WI38 (cell line): ENCODE results near the gene THBS1.

Source experiments
- H3K4me3 ChIP-seq: 2 replicates; pipeline ENCODE4 v1.5.1; 2011; ENCODE audit warnings: low read depth, mild to moderate bottlenecking, control low read depth, low read length
- TF ChIP-seq, protein P1 (sequence below): IDR thresholded peaks from 2 replicates; pipeline ENCODE4 v1.5.1; 2012; ENCODE audit warnings: low read depth, mild to moderate bottlenecking, control low read depth, low read length

THBS1 gene

DNA sequence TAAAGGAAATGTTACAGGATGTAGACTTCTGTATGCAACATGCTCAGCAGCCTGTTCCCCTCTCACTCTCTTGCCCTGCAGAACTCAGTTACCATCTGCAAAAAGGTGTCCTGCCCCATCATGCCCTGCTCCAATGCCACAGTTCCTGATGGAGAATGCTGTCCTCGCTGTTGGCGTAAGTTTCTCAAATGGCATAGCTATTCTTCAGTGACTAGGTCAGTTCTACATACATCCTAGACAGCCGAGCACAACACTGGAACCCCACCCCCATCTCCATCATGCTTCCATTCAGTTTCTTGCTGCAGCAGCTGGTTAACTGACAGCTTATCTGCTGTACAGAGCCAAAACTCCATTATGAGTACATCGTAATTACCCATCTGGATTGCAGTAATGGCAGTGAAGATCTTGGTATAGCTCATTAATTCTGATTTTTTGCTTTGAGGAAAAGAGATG is 4.5 kb downstream of the THBS1 start:
- H3K4me3 ChIP-seq = peak overlapping the region; percentile 96
- TF ChIP-seq, protein P1, sequence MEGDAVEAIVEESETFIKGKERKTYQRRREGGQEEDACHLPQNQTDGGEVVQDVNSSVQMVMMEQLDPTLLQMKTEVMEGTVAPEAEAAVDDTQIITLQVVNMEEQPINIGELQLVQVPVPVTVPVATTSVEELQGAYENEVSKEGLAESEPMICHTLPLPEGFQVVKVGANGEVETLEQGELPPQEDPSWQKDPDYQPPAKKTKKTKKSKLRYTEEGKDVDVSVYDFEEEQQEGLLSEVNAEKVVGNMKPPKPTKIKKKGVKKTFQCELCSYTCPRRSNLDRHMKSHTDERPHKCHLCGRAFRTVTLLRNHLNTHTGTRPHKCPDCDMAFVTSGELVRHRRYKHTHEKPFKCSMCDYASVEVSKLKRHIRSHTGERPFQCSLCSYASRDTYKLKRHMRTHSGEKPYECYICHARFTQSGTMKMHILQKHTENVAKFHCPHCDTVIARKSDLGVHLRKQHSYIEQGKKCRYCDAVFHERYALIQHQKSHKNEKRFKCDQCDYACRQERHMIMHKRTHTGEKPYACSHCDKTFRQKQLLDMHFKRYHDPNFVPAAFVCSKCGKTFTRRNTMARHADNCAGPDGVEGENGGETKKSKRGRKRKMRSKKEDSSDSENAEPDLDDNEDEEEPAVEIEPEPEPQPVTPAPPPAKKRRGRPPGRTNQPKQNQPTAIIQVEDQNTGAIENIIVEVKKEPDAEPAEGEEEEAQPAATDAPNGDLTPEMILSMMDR = no peak

DNA sequence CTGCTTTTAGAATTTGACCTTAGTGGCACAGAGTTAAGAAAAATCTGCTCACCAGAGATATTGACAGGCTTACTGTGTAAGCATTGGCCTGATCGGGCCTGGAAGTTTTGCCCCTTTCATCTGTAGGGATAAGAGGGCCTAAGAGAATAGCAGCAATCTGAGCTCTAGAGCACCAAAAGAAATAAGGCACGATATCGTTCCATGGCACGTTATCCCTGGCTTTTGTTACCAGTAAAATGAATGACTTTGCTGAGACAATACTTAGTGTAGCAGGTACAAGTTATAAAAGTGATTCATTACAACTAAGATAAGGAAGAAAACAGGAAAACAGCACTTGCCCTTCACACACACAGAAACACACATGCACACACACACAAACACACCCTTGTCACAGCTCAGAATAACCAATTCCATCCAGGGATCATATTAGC is 5.0 kb downstream of the THBS1 start:
- TF ChIP-seq, protein P1 = no peak
- peak overlapping the region; percentile 28 for H3K4me3 ChIP-seq

DNA sequence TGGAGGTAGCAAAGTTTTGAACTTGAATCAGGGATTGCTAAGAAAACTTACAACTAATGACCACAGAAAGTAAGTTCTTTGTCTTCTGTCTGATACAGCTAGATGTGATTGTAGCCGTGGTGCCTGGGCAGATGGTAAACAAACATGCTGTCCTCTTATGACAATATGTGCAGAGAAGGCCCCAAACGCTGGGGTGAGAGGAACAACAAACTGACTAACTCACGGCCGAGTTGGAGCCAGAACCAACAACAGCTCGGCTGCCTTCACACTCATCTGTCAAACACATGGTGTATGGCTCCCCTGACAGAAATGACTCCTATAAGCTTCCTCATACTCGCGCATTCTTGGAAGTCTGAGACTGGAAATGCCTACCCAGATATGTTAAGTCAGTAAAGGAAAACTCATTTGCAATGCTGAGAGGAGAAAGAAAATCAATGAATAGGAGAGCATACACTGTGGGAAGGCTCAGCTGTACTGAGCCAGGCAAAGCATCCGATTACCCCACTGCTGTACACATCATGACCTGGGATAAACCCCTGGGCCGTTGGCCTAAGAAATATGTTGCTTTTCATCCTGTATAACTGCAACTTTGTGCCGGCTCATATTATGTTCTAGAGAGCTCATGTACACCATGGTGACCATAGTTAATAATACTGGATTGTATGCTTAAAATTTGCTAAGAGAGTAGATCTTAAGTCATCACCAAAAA is 5.7 kb downstream of the THBS1 start:
- H3K4me3 ChIP-seq = peak overlapping the region; percentile 28
- TF ChIP-seq, protein P1 = no peak

DNA sequence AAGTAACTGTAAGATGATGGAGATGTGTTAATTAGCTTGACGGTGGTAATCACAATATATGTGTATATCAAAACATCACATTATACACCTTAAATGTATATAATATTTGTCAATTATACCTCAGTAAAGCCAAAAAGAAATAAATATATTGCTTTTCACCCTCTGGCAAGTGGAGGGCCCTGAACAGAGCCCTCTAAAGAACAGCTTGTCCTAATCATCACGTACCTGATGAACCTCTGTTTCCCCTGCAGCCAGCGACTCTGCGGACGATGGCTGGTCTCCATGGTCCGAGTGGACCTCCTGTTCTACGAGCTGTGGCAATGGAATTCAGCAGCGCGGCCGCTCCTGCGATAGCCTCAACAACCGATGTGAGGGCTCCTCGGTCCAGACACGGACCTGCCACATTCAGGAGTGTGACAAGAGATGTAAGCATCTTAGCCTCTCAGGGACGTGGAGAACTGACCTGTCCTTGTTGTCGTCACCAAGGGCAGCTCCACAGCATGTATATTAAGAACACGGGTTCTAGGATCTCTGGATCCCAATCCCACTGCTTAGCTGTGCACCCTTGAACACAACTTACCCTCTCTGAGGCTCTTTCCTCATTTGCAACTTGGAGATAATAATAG is 6.3 kb downstream of the THBS1 start:
- no peak overlapping the region for H3K4me3 ChIP-seq
- TF ChIP-seq, protein P1 = no peak

DNA sequence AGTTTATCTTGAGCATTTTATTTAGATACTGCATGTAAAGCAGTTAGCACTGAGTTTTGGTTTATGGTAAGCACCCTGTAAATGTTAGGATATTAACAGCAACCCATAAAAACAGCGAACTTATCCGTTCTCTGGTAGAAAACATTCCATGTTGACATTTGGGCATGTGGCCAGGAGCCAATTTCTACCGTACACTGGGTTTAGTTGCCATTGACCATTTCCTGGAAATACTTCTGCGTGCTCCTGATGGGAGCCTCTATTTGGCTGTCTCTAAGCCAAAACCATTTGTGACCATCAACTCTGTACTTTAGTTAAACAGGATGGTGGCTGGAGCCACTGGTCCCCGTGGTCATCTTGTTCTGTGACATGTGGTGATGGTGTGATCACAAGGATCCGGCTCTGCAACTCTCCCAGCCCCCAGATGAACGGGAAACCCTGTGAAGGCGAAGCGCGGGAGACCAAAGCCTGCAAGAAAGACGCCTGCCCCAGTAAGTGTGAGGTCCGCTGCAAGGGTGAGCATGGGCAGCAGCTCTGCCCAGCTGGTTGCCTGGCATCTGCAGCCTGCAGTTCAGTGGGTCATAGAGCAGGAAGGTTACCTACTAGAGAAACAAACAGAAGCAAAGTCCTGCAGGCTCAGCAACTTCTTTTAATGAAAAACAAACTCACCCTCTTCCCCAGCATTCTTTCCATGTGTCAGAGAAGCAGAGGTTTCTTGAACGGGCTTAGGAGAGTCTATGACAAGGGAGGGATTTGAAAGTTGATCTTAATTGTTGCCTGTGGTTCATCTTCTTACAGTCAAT is 7.1 kb downstream of the THBS1 start:
- H3K4me3 ChIP-seq = no peak overlapping the region
- TF ChIP-seq, protein P1 = no peak

DNA sequence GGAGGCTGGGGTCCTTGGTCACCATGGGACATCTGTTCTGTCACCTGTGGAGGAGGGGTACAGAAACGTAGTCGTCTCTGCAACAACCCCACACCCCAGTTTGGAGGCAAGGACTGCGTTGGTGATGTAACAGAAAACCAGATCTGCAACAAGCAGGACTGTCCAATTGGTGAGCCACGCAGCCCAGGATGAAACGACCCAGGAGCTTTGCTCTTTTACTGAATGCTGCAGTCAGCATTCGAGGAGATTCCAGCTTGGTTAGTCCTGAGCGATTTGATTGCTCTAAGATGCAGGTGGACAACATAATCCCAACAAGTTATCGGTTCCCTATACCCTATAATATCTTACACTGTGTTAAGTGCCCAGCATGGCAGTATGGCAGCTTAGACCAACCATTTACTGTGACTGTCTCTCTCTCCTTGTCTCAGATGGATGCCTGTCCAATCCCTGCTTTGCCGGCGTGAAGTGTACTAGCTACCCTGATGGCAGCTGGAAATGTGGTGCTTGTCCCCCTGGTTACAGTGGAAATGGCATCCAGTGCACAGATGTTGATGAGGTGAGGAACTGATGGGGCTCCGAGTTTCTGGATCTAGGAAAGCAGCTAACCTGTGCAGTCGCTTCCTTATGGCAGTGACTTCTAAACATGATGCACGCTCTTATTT is 7.8 kb downstream of the THBS1 start:
- TF ChIP-seq, protein P1 = no peak

More for the DNA sequence above, 7.8 kb downstream of the THBS1 start:
- H3K4me3 ChIP-seq = no peak overlapping the region
